HG03060 (cell line): Measurements from ENCODE around the gene KCNC1.

ENCODE experiments used
- ATAC-seq: cut with Tn5 transposase; IDR thresholded peaks from one replicate; pipeline ENCODE4 v1.9.1; 2021; ENCODE audit warnings: low read depth, moderate number of reproducible peaks; ENCODE audit not compliant: unreplicated experiment

KCNC1 gene

DNA sequence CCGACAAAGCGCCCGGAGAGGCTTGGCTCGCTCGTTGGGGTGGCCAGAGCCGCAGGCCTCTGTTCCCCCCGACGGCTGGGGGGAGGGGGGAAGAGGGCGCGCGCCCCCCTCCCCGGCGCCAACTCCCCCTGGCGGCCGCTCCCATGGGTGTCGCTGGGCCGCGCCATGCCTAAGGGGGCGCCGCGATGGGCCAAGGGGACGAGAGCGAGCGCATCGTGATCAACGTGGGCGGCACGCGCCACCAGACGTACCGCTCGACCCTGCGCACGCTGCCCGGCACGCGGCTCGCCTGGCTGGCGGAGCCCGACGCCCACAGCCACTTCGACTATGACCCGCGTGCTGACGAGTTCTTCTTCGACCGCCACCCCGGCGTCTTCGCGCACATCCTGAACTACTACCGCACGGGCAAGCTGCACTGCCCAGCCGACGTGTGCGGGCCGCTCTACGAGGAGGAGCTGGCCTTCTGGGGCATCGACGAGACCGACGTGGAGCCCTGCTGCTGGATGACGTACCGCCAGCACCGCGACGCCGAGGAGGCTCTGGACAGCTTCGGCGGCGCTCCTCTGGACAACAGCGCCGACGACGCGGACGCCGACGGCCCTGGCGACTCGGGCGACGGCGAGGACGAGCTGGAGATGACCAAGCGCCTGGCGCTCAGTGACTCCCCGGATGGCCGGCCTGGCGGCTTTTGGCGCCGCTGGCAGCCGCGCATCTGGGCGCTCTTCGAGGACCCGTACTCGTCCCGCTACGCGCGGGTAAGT is 1.4 kb downstream of the KCNC1 start:
- no peak for ATAC-seq

DNA sequence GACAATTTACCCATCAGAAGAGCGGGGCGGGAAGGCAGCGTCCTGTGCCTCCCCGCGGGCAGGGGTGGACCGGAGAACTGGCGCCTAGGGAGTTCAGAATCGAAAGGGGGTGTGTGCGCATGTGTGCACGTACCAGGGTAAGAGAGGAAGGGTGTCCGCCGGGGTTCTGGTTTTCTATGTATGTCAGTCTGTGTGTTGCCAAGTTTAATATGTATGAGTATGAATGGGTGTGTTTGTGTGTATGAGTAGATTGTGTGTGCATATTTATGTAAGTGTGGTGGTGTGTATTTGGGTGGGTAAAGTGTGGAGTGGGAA is 2.0 kb downstream of the KCNC1 start:
- no peak for ATAC-seq

DNA sequence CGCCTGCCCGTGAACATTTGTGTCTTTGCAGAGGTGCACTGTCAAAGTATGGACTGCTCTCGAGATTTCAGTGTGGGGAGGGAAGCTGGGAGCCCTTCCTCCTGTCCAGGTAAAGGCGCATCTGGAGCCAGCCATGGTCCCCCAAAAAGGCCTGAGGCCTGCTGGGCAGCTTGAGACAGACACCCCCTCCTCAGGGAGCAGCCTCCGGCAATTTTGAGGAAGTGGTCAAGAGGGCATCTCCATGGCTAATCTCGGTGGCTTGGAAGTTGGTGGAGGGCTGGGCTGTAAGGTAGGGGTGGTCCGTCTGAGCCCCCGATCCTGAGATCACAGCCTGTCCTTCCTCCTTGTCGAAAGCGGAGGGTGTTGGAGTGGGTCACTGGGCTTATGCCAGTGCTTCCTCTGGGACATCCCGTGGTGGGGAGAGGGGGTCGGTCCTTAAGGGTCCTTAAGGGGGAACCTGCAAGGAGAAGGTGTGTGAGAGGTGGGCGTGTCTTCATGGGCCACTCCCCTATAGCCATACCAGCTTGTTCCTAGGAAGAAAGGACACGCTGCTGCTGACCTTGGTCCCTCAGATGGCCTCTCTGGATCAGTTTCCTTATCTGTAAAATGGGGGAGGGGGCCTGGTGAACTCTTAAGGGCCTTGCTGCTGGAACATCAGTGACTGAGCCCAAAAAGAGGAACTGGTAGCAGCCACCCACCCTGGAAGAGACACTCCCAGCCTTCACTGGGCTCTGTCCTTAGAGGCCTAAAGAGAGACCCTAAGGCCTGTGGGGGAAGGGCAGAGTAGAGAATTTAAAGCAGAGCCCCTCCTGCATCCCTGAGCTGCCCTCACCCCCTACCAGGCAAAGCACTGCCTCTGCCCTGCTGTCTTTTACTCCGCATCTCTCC is 2.6 kb downstream of the KCNC1 start:
- no peak for ATAC-seq

DNA sequence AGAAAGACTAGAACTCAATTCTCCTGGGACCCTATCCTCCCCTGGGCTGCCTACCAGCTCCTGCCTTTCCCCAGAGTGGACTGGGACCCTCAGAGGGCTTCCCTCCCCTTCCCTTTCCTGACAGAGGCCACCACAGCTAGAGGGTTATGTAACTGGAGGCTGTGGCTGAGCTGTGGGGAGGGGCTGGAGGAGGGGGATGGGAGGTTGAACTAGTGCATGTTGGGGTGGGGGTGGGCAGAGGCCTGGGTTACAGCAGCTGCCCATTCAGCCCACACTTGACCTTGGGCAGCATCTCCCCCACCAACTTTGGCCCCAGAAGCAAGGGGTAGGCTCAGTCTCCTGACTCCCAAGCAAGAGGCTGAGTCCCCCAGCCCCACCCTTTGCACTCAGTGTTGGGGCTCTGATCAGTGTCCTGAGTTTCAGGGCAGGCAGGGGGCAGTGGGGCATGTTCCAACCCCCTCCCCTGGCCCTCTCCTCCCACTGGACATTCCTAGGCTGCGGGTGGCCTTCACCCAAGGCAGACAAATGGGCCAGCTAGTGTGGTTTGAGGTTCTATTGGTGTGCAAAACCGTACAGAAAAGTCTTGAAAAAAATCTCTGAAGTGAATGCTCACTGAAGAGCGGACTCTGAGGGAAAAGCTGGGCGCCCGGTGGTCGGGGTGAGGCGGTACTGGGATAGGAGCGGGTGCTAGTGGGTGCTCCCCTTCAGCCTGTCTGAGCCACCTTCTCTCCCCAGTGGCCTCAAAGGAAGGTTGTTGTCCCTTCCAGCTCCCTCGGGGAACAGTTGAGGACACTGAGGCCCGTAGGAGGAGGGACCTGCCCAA is 3.8 kb downstream of the KCNC1 start:
- ATAC-seq: no peak

DNA sequence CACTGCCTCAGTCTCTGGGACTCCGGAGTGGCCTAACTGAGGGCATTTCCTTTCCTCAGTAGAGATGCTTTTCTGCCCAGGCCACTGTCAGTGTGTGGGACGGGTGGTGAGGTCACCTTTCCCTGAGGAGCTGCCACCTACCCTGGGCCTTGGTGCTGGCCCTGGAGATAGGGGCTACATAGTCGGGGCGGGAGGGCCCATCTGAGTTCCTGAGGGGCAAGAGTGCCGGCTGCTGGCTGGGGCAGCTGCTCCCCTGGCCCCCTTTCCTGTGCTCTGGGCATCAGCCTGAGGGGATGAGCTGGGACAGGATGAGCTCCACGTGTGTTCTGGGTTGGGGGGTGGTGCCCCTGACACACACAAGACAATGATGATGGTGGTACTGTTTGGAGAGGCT is 5.4 kb downstream of the KCNC1 start:
- no peak for ATAC-seq

DNA sequence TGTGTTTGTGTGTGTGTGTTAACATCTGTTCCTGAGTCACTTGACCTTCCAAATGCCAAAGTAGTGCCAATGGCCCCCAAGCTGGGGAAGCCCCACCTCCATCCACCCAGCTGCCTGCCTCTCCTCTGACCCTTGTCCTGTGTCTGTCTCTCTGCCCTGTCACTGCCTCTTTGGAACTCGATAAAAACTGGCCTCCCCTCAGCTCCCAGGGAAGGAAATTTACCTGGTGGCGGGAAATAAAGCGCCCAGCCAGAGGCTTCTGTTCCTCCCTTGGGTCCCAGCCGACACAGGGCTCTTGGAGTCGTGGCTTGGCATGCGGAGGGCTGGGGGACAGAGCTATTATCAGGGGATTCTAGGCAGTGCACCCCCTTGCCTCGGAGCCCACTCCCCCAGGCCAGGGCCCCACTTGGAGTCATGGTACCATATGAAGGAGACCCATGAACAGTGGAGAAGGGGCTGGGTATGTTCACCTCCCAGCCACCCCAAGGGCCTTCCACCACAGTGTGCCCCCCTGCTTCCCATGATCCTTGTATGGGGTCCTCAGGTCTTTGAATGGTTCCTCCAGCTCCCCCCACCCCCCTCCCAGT is 6.2 kb downstream of the KCNC1 start:
- no peak for ATAC-seq

DNA sequence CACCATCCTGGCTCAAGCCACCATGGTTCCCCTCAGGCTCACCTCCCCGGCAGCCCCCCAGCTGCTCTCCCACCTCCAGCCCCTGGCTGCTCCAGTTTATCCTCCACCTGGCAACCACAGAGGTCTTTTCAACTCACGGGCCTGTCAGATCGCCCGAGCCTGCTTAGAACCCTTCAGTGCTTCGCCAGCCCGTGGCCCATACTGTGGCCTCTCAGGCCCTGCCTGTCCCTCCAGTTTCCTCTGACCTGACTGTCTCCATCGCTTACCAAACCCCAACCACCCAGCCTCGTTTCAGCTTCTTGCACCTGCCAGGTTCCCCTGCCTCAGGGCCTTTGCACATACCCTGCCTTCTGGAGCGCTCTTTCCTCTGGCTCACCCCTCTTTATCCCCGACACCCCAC is 6.9 kb downstream of the KCNC1 start:
- no peak for ATAC-seq

DNA sequence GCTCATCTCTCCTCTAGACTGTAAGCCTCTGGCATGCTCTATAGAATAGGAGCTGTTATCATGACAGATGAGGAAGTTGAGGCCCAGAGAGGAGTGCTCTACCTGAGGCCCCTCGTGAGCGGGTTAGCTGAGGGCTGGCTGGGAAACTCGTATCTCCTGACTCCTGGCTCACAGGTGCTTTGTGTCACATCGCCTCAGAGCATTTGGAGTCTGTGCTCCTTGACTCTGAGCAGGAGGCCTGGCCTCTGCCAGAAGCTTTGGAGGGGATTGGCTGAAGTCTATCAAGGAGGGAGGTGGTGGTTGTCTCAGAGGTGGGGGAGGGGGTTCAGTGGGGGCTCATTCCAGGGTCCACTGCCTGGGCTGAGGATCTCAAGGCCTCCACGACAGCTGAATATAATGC is 7.4 kb downstream of the KCNC1 start:
- no peak for ATAC-seq

DNA sequence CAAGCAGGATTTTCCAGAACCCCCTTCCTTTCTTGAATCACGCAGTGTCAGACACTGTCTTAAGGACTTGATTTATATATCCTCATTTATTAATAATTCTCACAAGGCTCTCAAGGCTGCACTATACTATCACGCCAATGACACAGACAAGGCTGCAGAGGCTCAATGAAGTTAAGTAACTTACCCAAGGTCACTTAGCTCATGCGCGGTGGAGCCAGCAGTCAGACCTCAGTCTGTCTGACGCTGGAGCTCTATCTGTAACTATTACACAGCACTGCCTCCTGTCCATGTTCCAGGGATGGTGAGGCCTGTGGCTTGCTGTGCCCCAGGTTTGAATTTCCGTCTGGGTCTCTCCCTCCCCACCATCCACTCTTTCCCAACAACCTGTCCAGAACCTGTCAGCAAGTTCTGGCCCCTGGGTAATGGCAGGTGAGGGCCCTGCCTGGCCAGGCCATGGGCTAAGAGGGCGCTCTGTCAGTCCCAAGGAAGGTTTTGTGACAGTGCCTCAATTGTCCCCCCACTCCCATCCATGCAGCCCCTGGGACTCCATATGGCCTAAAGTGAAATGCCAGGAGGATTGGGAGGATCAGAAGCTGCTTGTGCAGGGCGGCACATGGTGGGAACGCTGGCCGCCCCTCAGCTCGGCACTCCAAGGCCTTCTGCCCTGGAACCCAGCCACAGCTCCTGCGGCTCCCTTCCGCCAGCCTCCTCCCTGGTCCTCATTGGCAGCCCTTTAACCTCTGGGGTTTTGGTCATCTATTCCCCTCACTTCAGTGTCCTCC is 8.6 kb downstream of the KCNC1 start:
- ATAC-seq: no peak

DNA sequence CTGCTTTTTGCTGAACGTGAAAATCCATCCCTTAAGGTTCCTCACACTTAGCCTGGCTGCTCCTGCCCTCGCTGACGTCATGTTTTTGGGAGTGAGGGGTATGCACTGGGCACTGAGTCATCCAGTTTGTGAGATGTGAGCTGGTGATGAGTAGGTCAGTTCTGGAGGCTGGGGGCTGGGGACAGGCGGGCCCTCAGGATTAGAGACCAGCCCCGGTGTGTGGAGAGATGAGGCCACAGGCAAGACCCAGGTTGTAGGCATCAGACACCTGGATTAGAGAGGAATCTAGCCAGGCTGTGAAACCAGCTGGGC is 9.2 kb downstream of the KCNC1 start:
- ATAC-seq: no peak

DNA sequence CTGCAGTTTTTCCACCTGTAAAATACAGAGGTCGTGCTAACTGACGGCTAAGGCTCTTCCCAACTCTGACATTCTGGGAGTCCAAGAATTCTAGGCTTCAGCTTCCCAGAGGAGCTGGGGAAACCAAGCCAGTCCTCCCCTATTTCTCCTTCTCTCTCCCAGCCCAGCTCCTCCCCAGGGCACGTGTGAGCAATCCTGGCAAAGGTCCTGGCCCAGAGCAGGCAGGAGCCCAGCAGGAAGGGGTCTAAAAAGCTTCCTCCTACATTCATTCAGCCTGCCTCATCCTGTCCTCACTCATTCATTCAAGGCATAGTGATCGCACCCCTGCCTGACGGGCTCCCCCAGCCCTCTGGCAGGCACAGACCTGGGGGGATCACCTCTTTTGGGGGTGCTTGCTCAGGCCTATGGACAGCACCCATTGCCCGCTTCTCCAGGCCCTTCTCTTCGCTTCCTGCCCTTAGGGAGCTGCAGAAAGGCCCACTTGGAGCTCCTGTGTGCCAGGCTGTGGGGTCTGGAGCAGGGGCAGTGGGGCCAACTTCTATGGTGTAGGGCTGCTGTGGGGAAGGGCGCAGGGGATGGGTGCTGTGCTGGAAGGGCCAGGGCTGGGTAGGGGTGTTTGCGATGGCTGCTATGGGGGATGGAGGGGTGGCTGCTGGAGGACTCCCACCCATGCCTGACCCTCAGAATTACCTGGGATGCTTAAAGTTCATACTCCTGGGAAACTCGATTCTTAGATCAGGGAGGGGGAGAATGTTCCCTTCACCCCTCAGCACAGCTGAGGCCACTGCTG is 9.8 kb downstream of the KCNC1 start:
- ATAC-seq: no peak

DNA sequence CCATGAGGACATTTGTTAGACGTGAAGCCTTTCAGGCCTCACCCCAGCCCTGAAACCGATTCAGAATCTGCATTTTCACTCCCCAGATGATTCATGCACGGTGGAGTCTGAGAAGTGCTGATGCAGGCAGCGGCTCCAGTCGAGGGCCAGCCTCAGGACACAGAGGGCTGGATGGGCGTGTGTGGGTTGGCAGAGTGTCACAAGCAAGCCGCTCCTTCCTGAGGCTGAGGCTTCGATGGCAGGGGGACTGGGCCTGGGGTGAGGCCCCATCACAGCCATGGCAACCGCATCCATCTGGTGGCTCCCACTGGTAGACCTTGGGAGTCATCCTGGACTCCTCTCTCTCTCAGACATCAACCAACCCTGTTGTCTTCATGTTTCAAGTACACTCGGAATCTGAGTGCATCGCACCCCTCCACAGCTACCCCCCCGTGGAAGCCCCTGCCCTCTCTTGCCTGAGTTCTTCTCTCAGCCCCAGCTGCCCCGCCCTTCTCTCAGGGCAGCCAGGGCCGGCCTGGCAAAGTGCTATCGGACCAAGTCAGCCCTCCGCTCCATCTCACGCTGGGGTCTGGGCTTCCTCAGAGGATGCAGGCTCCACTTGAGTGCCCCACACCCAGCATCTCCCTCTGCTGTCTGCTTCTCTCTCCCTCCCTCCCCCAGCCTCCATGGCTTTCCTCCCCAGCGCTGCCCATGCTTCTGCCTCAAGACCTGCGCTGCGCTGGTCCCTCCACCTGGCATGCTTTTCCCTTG is 10.6 kb downstream of the KCNC1 start:
- ATAC-seq: no peak

DNA sequence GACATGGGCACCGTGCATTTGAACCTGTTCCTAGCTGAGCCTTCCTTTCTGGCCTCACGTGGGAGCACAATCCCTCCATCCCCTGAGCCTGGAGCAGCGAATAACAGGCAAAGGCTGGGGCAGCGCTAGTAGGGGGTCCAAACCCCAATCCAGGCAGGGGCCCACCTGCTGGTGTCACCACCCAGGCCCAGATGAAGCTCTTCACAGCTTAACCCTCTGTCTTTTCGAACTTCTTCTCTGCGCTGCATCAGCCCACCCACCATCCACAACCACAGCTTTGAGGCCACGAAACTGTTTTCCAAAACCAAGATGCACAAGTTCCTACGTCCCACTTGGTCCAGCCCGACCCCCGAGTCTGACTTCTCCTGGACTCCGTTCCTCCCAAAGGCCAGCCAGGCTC is 11.5 kb downstream of the KCNC1 start:
- no peak for ATAC-seq

DNA sequence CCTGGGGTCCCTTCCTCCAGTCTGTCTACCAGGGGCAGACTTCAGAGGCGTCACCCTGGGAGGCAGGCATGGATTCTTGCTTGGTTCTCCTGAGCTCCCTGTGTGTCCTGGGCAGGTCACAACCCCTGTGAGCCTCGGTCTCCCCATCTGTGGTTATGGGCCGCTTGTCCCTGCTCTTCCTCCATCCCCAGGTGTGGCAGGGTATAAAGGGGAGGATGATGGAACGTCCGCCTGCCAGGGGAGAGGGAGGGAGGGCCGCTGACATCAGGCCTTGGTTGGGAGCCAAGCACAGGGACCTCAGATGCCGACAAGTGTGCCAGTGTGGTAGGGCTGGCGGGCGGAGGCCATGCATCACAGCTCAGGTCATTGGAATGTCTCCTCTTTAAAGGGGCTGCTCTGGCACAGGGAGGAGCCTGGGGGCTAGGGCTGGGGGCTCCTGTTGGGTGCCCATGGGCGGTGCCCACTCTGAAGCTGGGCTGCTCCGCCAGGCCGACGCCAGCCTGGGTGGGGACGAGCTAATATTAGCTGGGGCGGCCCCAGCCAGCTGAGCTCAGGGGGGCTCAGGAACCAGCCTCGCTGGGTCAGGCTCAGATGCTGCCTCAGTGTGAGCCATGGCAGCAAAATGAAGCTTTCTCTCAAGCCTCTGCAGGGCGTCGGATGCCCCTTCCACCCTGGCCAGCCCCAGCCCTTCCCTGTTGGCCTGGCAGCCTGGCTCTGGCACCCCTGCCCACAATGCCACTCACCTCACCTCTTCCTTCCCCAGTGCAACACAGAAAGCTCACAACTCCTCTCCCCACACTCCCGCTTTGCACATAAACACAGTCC is 12.8 kb downstream of the KCNC1 start:
- no peak for ATAC-seq

DNA sequence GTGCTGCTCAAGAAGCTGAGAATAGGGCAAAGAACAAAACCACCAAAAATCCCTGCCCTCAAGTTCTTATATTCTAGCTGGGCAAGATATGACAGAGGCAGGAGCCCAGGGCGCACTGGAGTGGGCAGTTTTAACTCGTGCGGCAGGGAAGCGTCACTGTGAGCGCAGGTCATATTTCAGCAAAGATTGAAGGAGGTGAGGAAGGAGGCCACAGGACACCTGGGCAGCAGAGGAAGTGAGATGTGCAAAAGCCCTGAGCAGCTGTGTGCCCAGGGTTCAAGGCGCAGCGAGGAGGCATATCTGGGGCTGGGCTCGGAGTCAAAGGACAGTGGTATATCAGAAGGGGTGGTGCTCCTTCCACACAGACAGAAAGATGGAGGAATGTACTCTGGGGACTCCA is 13.5 kb downstream of the KCNC1 start:
- ATAC-seq: no peak

DNA sequence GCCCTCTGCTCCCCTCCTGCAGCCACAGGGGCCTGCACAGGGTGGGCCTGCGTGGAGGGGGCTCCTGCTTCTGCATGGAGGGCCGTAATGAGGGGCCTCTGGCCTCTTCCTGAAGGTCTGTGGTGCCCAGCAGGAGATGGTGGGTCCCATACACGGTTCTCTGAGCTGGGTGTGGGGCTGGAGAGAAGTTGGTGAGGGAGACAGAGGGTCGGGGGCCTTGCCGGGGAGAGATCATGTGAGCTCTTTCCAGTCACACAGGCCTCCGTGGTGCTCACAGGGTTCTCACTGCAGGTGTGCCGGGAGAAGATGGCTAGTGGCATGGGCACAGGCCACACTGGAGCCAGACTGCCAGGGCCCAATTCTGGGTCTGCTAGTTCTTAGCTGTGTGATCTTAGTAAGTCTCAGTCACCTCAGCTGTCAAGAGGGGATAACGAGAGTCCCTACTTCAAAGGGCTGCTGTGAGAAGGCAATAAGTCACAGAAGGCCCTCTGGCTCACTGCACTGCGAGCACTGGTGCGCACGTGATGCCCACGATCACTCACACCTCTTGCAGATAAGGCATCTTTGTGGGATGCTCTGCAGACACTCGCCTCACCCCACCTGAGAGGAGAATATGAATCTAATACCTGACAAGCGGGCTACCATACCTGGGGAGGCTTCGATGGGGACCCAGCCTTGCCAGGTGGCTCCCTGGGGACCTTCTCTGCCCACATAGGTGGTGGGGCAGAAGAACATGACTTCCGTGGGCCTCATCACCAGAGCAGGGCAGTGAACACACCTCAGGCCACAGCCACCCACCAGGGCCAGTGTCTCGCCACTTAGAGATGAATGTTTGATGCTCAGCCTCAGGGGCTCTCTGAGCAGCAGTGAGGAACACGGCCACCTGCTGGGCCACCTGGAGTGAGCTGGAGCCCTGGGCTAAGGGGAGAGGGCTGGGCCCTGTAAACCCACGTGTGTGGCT is 14.5 kb downstream of the KCNC1 start:
- ATAC-seq: no peak
